Esophagus muscularis mucosa (tissue), 4 donors: ENCODE data around the gene ADAM19. TPM values are rescaled to one million over a fixed set of nuclear protein-coding genes. Genes with fewer than 3 reads are reported as not detected.
A peak's percentile ranks its signal among the peaks of the same experiment; 100 is the strongest.

ENCODE experiments used
- DNase-seq: peaks from one replicate; pipeline ENCODE4 v3.0.0-alpha.2; 2017; ENCODE audit errors: extremely low spot score
- H3K27ac ChIP-seq, 4 donors: fragments of 200-600 bp; sonication (generic); replicated peaks in 1 of 4; 1 replicate in 3 of 4; 2 replicates in 1 of 4; pipeline ENCODE4 v1.5.1; 2016 to 2019; ENCODE audit warnings: mild to moderate bottlenecking in 1 of 4
- H3K27me3 ChIP-seq, 4 donors: fragments of 200-600 bp; sonication (generic); one replicate each; pipeline versions ENCODE4 v1.5.1 to v1.6.0; 2016 to 2019
- H3K36me3 ChIP-seq, 4 donors: fragments of 200-600 bp; sonication (generic); one replicate each; pipeline ENCODE4 v1.5.1; 2016 to 2019
- H3K4me1 ChIP-seq, 4 donors: fragments of 200-600 bp; sonication (generic); one replicate each; pipeline ENCODE4 v1.5.1; 2016 to 2019
- H3K4me3 ChIP-seq, 4 donors: fragments of 200-600 bp; sonication (generic); 1 replicate in 2 of 4; 2 replicates in 2 of 4; pipeline ENCODE4 v1.5.1; 2016 to 2019; ENCODE audit warnings: mild to moderate bottlenecking in 4 of 4, moderate library complexity in 1 of 4
- H3K9me3 ChIP-seq, 4 donors: fragments of 200-600 bp; sonication (generic); 1 replicate in 3 of 4; 2 replicates in 1 of 4; pipeline ENCODE4 v1.5.1; 2016 to 2019
- CTCF ChIP-seq, 3 experiments: fragments of 200-600 bp in 2 of 3; fragments of 450-650 bp in 1 of 3; sonication (generic) in 2 of 3; IDR thresholded peaks; one replicate each; pipeline ENCODE4 v1.5.1; 2017 to 2019; ENCODE audit warnings: antibody characterized with exemption in 3 of 3, mild to moderate bottlenecking in 2 of 3, moderate library complexity in 1 of 3
- EP300 ChIP-seq: sonication (generic); formaldehyde crosslinking; IDR thresholded peaks from one replicate; pipeline ENCODE4 v1.6.1; 2017; ENCODE audit warnings: antibody characterized with exemption
- POLR2A ChIP-seq: fragments of 450-650 bp; IDR thresholded peaks from one replicate; pipeline ENCODE4 v1.6.1; 2017; ENCODE audit warnings: antibody characterized with exemption, moderate library complexity, mild to moderate bottlenecking, low read depth
- POLR2AphosphoS5 ChIP-seq, 2 donors: sonication (generic); formaldehyde crosslinking; IDR thresholded peaks; one replicate each; pipeline ENCODE4 v1.6.1; 2017; ENCODE audit warnings: antibody characterized with exemption in 2 of 2
- WGBS: methylation state at CpG from one replicate; pipeline ENCODE4 v1.1.5; 2018; 5-methylcytosine and 5-hydroxymethylcytosine counted together
- intact Hi-C: fragments of 100-400 bp; cut with DNase I; formaldehyde crosslinking; loops from one replicate; pipeline ENCODE4 v1.15.1; 2023
- total RNA-seq, 4 donors: library from RNA; depleted of rRNA; stranded (reverse); fragments of >200 nt; gene quantifications; one replicate each; pipeline versions ENCODE4 v1.1.0 to v1.2.1, GENCODE V29; 2016

The ADAM19 gene
- total RNA-seq, 4 donors from 2014 or later = 25.0 to 43.6 (median 28.1) TPM

GRCh38 chr5:157481666-157482065 is 93.9 kb downstream of the ADAM19 start:
- peak overlapping the region in 2 of 4 donors; percentile 81 to 84 for H3K27ac ChIP-seq
- peaks cover 0 to 66% (median 59%) of the 10 kb centered on the region in 4 donors for H3K4me1 ChIP-seq
- TF ChIP-seq POLR2A = no peak
- TF ChIP-seq POLR2AphosphoS5 (IDR thresholded peaks at IDR 0.05) = no peak
- no peak for TF ChIP-seq CTCF (IDR thresholded peaks at IDR 0.05)
- TF ChIP-seq EP300 = no peak
- intact Hi-C loops = loop anchor here (5.0 kb wide), 1 partner anchor 154 kb away; no protein-coding TSS in a partner anchor
- H3K36me3 ChIP-seq = peaks cover 21 to 72% (median 36%) of the 10 kb centered on the region in 4 donors
- no peaks in the 10 kb centered on the region for H3K9me3 ChIP-seq
- WGBS = 92% methylated on average over 7 of the region's 7 CpGs
- H3K27me3 ChIP-seq = peaks cover 0 to 3% (median 0%) of the 10 kb centered on the region in 4 donors
- H3K4me3 ChIP-seq = no peak overlapping the region
- DNase-seq = no peak

GRCh38 chr5:157481265-157481664 is 94.3 kb downstream of the ADAM19 start:
- Histone ChIP-seq H3K9me3 (no peaks in the 10 kb centered on the region), H3K36me3 (peaks cover 21 to 70% (median 34%) of the 10 kb centered on the region in 4 donors), H3K4me3 (no peak overlapping the region), H3K27ac (peak overlapping the region in 2 of 4 donors; percentile 81 to 84), H3K4me1 (peaks cover 0 to 64% (median 58%) of the 10 kb centered on the region in 4 donors), H3K27me3 (peaks cover 0 to 3% (median 0%) of the 10 kb centered on the region in 4 donors)
- TF ChIP-seq EP300 (no peak), POLR2A (no peak), POLR2AphosphoS5 (IDR thresholded peaks at IDR 0.05) (no peak), CTCF (IDR thresholded peaks at IDR 0.05) (no peak)
- WGBS = 53% methylated on average over 4 of the region's 4 CpGs
- intact Hi-C loops = loop anchor here (5.0 kb wide), 1 partner anchor 154 kb away; no protein-coding TSS in a partner anchor
- no peak for DNase-seq

- no peak for TF ChIP-seq POLR2A
- no peak for DNase-seq
- Histone ChIP-seq H3K27ac (peak overlapping the region; percentile 60 to 84 (median 77)), H3K9me3 (no peaks in the 10 kb centered on the region), H3K4me3 (no peak overlapping the region), H3K4me1 (peaks cover 0 to 55% (median 51%) of the 10 kb centered on the region in 4 donors), H3K27me3 (peaks cover 0 to 3% (median 0%) of the 10 kb centered on the region in 4 donors), H3K36me3 (peaks cover 21 to 70% (median 28%) of the 10 kb centered on the region in 4 donors)
- WGBS = 73% methylated on average over 15 of the region's 15 CpGs
- intact Hi-C loops = loop anchor here (5.0 kb wide), 1 partner anchor 153 kb away; no protein-coding TSS in a partner anchor
These were observed 95.7 kb downstream of the ADAM19 start for GRCh38 chr5:157479612-157480510.

- TF ChIP-seq CTCF (IDR thresholded peaks at IDR 0.05) (no peak), POLR2A (no peak), POLR2AphosphoS5 (IDR thresholded peaks at IDR 0.05) (no peak), EP300 (no peak)
- 97% methylated on average over 3 of the region's 4 CpGs for WGBS
- Histone ChIP-seq H3K27me3 (peaks cover 0 to 3% (median 0%) of the 10 kb centered on the region in 4 donors), H3K9me3 (no peaks in the 10 kb centered on the region), H3K4me1 (peaks cover 0 to 53% (median 45%) of the 10 kb centered on the region in 4 donors), H3K36me3 (peaks cover 21 to 70% (median 28%) of the 10 kb centered on the region in 4 donors), H3K4me3 (no peak overlapping the region), H3K27ac (peak overlapping the region; percentile 60 to 84 (median 77))
- no peak for DNase-seq
- intact Hi-C loops = no loop called here
These were observed 96.4 kb downstream of the ADAM19 start for GRCh38 chr5:157479166-157479565.

GRCh38 chr5:157478726-157479125 is 96.8 kb downstream of the ADAM19 start:
- no peak for DNase-seq
- Histone ChIP-seq H3K27me3 (peaks cover 0 to 3% (median 0%) of the 10 kb centered on the region in 4 donors), H3K36me3 (peaks cover 21 to 70% (median 27%) of the 10 kb centered on the region in 4 donors), H3K4me1 (peaks cover 3 to 58% (median 49%) of the 10 kb centered on the region in 4 donors), H3K27ac (peak overlapping the region; percentile 60 to 84 (median 77)), H3K9me3 (no peaks in the 10 kb centered on the region), H3K4me3 (no peak overlapping the region)
- 87% methylated on average over 2 of the region's 2 CpGs for WGBS
- TF ChIP-seq CTCF (IDR thresholded peaks at IDR 0.05) (no peak), EP300 (no peak), POLR2A (no peak), POLR2AphosphoS5 (IDR thresholded peaks at IDR 0.05) (no peak)
- intact Hi-C loops = no loop called here
